ENCODE results near the gene ADORA3. TPM values are rescaled to one million over a fixed set of nuclear protein-coding genes. Genes with fewer than 3 reads are reported as not detected.
A peak's percentile ranks its signal among the peaks of the same experiment; 100 is the strongest.

The ADORA3 gene
- total and polyA plus RNA-seq, 2 of the 4 experiments (the other 2 are of a cell fraction), result not detected

DNA sequence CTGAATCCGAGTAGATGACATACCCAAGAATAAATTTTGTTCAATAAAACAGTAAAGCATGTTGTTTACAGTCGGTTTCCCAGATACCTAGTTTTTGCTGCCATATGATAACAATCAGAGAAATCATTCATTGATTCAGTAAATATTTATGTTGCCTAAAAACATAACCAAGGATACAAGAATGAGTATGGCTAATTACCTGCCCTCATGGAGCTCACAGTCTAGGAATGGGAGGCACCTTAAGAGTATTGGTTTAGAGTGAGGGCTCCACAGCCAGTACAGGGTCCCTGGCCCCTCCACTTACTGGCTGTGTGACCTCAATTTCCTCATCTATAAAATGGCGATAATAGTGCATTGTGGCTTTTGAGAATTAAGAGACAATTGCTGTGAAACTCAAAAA lies 53.2 kb downstream of the ADORA3 start:
- H2AK9ac ChIP-seq (replicated peaks; ENCODE audit: low read depth, low read length, poor library complexity), result no peak overlapping the region
- intact Hi-C loops (cut with micrococcal nuclease), result no loop called here
- H2AK5ac ChIP-seq (ENCODE audit: low read depth, low read length), result peak overlapping the region; percentile 71
- H2BK5ac ChIP-seq (ENCODE audit: low read depth, low read length, poor library complexity, severe bottlenecking), result peak overlapping the region; percentile 81
- no peaks in the 10 kb centered on the region for H3K27me3 ChIP-seq (ENCODE audit: control insufficient read depth, insufficient read depth, low read length)
- no peak overlapping the region for H2BK15ac ChIP-seq (ENCODE audit: low read depth, low read length)
- no peak overlapping the region for H2AFZ ChIP-seq (replicated peaks; ENCODE audit: low read length, poor library complexity)
- 17% methylated on average over 1 of the region's 3 CpGs; no CpG with 5 or more reads in 1 of the 2 experiments for WGBS, 2 experiments (ENCODE audit: extremely low coverage in 2 of 2, insufficient read length in 1 of 2)
- H3K18ac ChIP-seq (ENCODE audit: low read depth, low read length), result no peak overlapping the region
- H3K4me3 ChIP-seq (ENCODE audit: insufficient read depth, low read depth, low read length), result peak overlapping the region; percentile 92
- peak overlapping the region; percentile 90; the same call in 1 of the 2 replicates for H3K56ac ChIP-seq (ENCODE audit: extremely low read depth, insufficient read depth, low read length)
- POLR2A ChIA-PET (ENCODE audit: unreplicated experiment), result no interaction called here
- peak overlapping the region; percentile 94 for H3K14ac ChIP-seq (replicated peaks; ENCODE audit: low read depth, low read length)
- H4K8ac ChIP-seq (ENCODE audit: low read depth in 2 of 2, low read length in 2 of 2), result peak overlapping the region; percentile 79 to 97; a peak in 2 of 4 replicates
- no peak overlapping the region; the same call in 1 of the 2 replicates for H3K27ac ChIP-seq (ENCODE audit: insufficient read depth, low read length)
- no peaks in the 10 kb centered on the region for H3K9me3 ChIP-seq (ENCODE audit: control insufficient read depth, insufficient read depth, low read length)
- H3K4ac ChIP-seq (ENCODE audit: low read depth, low read length), result peak overlapping the region; percentile 94
- BruUV-seq (replicated peaks), result no TSS peak
- H3K36me3 ChIP-seq (ENCODE audit: control insufficient read depth, insufficient read depth, low read length), result peaks cover 10% of the 10 kb centered on the region
- no peak overlapping the region for H2BK20ac ChIP-seq (ENCODE audit: low read depth, low read length)
- peaks cover 2% of the 10 kb centered on the region for H3K4me1 ChIP-seq (ENCODE audit: control insufficient read depth, insufficient read depth, low read length)
- H3K4me2 ChIP-seq (ENCODE audit: low read depth, low read length), result peak overlapping the region; percentile 98
- peak overlapping the region; percentile 83; the same call in 1 of the 2 replicates for H4K91ac ChIP-seq (ENCODE audit: insufficient read depth, low read depth, low read length)
- no peak for TF ChIP-seq RCOR1 (IDR thresholded peaks at IDR 0.05; ENCODE audit: insufficient replicate concordance, low read length)
- TF ChIP-seq, protein P1, sequence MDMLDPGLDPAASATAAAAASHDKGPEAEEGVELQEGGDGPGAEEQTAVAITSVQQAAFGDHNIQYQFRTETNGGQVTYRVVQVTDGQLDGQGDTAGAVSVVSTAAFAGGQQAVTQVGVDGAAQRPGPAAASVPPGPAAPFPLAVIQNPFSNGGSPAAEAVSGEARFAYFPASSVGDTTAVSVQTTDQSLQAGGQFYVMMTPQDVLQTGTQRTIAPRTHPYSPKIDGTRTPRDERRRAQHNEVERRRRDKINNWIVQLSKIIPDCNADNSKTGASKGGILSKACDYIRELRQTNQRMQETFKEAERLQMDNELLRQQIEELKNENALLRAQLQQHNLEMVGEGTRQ (IDR thresholded peaks at IDR 0.05; ENCODE audit: low read depth, low read length), result no peak
- TF ChIP-seq RAD21 (IDR thresholded peaks at IDR 0.05; ENCODE audit: low read length), result no peak
- no peak for TF ChIP-seq ELK1 (IDR thresholded peaks at IDR 0.05; ENCODE audit: borderline replicate concordance, low read depth, low read length)
- TF ChIP-seq MAFK (IDR thresholded peaks at IDR 0.05; ENCODE audit: low read depth, low read length), result no peak
- TF ChIP-seq POLR2A (IDR thresholded peaks at IDR 0.05; ENCODE audit: low read depth, low read length), result no peak
- TF ChIP-seq BHLHE40 (IDR thresholded peaks at IDR 0.05; ENCODE audit: low read depth, low read length), result no peak
- no peak for TF ChIP-seq RFX5 (IDR thresholded peaks at IDR 0.05; ENCODE audit: low read depth, low read length)
- TF ChIP-seq SMC3 (IDR thresholded peaks at IDR 0.05; ENCODE audit: low read depth, low read length), result no peak
- TF ChIP-seq MAZ (IDR thresholded peaks at IDR 0.05; ENCODE audit: borderline replicate concordance, low read depth, low read length), result no peak
- DNase-seq (no peak), ATAC-seq (ENCODE audit: low read depth) (no peak)
- in situ Hi-C loops (cut with MboI; ENCODE audit: low sequenced_read_pairs), result no loop called here
- no peak overlapping the region for H2BK120ac ChIP-seq (ENCODE audit: low read depth, low read length)
- dilution Hi-C loops (cut with HindIII; ENCODE audit: low sequenced_read_pairs, unreplicated experiment), result loop anchor here (25.0 kb wide), 1 partner anchor 312 kb away; the partner anchor contains the start of gene DDX20
- peak overlapping the region; percentile 90; the same call in 1 of the 2 replicates for H3K23ac ChIP-seq (ENCODE audit: low read depth, low read length)
- CTCF ChIA-PET, result interaction anchor here (0.6 kb wide), 1 partner anchor 212 kb away, joined by 3 read pairs; no protein-coding TSS in a partner anchor
- H4K5ac ChIP-seq (ENCODE audit: low read depth, low read length), result peak overlapping the region; percentile 91; the same call in 1 of the 2 replicates
- H4K20me1 ChIP-seq (ENCODE audit: insufficient read depth, low read length), result peaks cover 6% of the 10 kb centered on the region; the same call in 1 of the 2 replicates
- H3K9me1 ChIP-seq (ENCODE audit: insufficient read depth, low read length), result peaks cover 3% of the 10 kb centered on the region
- H3K79me1 ChIP-seq (ENCODE audit: low read depth in 1 of 2, low read length in 2 of 2), result peaks cover 61 to 78% of the 10 kb centered on the region in 2 experiments
- peak overlapping the region; percentile 96; the same call in 1 of the 2 replicates for H3K9ac ChIP-seq (ENCODE audit: low read depth, low read length)
